Activated naive CD8-positive, alpha-beta T cell treated with anti-CD3 and anti-CD28 coated beads, Interleukin-2, amount 50 U/mL, for 16 hours (primary cell): ENCODE measurements around the gene CRTC1.
"Not testable (repeated sequence)": the region's sequence is repeated elsewhere in the genome, so short reads cannot be mapped to it uniquely, and the experiment has no call there.

Source experiments
- DNase-seq: peaks from one replicate; pipeline ENCODE4 v3.0.0-alpha.2; 2020; ENCODE audit warnings: low read depth, low spot score

CRTC1 gene

DNA sequence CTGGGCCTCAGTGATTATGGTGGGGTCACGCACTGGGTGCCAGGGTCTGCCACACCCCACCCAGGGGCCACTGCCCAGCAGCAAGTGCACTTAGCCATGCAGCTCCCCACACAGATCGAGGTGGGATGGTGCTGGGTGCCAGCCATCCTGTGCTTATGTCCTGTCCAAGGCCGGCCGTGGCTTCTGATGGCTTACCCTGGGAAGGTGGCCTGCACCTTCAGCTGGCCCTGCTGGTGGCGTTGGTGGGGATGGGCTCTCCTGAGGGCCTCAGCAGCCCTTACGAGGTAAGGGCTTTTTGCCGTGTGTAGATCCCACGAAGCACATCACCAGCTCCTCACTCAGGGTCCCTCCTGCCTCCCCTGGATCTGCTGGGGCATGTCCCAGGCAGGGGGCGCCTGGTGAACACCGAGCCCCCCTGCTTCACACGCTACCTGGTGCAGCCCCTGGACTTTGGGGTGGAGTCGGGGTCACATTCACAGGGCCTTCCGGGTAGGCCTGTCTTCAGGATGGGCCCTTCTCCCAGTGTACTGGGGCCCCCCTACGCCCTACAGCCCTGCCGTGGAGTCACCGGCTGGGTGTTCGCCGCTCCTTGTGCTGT lies 46.6 kb downstream of the CRTC1 start:
- DNase-seq = no peak

DNA sequence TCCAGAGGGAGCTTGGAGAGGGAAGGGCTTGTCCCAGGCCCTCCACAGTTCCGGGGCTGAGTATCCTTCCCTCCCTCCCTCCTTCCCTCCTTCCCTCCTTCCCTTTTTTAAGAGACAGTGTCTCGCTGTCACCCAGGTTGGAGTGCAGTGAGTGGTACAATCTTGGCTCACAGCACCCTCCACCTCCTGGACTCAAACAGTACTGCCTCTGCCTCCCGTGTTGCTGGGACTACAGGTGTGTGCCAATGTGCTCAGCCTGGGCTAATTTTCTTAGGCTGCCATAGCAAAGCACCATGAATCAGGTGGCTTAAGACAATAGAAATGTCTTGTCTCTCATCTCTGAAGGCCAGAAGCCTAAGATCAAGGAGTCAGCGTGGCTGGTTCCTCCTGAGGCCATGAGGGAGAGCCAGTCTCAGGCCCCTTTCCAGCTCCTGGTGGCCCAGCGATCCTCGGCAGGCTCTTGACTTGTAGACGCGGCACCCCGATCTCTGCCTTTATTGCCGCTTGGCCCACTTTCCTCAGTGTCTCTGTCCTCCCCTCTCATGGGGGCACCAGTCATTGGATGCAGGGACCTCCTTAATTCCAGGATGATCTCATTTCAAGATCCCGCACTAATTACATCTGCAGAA lies 47.5 kb downstream of the CRTC1 start:
- DNase-seq = no peak

DNA sequence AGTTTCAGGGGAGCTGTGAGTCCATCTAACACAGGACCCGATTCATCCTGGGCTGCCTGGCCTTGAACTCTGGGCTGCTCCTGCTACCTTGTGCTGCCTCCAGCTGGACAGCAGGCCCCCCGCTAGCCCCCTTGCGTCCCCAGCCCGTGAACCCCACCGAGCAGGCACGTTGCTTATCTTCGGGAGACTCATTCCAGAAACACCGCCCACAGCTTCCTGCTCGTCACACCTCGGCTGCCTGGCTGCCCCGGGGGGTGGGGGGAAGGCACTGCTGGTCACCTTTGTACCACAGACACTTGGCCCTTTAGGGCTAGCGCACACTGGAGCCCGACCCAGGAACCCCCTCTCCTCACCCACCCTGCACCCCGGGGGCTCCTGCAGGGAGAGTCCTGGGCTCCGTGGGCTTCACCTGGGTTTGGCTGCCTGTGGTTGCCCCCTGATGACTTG lies 48.1 kb downstream of the CRTC1 start:
- DNase-seq = no peak

DNA sequence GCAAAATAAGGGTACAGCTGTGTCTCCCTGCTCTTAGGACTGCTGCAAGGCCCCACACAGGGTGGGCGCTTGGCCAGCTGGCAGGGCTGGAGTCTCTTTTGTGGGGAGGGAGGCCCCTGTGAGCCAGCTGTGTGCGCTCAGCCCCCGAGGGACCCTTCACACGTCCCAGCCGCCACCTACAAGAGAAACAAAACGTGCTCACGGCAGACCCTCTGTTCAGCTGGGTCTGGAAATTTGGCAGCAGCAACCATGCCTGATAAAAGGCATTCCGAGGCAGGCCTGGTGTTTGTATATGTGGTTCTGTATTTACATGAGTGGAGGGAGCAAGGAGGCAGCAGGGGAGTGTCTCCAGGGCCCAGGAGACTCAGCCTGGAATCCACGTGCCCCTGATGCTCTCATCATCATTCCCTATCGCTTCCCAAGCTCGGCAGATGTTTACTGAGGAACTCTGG lies 49.7 kb downstream of the CRTC1 start:
- no peak for DNase-seq

DNA sequence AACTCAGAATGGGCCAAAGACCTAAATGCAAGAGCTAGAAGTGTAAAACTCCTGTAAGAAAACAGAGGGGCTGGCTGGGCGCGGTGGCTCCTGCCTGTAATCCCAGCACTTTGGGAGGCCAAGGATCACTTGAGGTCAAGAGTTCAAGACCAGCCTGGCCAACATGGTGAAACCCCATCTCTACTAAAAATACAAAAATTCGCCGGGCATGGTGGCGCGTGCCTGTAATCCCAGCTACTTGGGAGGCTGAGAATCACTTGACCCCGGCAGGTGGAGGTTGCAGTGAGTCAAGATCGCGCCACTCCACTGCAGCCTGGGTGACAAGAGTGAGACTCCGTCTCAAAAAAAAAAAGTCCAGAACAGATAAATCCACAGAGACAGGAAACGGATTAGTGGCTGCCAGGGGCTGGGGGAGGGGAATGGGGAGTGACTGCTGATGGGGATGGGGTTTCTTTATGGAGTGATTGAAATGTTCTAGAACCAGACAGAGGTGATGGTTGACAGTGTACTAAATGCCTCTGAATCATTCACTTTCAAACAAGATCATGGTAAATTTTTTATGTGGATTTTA lies 50.4 kb downstream of the CRTC1 start:
- not testable (repeated sequence) for DNase-seq

DNA sequence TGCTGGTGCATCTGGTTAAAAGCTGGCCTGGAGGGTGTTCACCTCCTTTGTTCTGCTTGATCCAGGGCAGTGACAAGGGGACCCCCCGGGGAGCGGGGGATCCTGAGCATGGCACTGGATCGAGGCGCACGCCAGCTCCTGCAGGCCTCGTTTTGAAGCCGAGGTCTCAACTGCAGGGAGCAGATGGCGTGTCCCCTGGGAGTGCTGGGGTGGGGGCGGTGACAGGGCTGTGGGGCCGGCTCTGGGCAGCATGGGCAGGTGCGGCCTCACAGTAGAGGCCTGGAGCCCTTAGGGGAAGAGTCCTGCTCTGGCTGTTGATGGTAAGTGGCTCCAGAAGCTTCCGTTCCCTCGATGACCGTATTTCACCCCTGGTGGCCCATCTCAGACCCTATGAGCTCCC lies 51.8 kb downstream of the CRTC1 start:
- no peak for DNase-seq

DNA sequence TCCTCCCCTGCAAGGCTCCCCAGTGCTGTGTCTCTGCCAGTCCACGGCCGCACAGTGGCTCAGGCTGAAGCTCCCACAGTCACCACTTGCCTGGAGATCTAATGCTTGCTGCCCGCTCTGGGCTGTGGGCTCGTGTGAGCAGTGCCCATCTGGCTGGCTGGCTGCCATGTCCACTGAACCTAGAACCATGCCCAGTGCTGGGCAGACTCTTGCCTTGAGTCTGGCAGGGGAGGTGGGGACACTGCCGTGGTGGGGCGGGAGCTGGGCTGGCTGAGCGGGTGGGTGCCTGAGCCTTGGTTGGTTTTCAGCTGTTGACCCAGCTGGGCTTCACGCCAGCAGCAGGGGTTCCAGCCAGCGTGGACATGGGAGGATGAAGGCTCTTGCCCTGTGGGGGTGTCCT lies 52.3 kb downstream of the CRTC1 start:
- no peak for DNase-seq

DNA sequence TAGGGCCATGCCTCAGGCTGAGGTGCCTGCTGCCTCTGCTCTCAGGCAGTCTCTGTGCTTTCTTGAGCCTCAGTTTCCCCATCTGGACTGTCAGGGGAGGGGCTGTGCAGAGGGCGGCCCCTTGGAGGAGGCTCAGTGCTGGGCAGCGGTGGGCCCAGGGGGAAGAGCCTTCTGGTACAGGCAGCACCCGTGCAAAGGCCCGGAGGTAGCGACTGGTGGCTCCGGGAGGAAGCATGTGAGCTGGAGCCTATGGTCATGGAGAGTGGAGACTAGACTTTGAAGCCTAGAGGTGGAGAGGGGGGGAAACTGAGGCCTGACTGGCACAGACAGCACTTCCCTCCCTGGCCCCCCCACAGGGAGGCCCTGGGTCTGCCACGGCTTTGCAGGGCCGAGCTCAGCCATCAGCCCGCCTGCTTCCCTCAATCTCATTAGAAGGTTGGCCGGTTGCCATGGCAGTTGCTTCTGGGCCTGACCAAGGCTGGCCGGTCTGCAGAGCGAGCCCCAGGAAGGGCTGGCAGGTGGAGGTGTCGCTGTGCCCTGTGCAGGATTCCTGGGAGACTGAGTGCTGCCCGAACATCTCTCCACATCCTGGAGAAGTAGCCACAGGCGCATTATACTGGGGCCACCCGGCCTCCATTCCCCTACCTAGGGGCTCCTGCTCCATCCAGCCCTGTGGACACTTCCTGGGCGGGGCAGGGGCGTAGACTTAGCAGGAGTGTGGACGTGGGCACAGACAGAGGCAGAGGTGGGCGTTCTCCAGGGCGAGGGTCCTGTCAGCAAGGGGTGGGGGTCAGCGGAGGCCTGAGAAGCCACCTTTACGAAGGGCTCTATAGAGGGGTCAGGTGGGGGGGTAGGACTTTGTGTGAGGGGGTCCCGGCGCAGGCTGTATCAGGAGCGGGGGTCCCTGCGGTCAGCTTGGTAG lies 53.2 kb downstream of the CRTC1 start:
- no peak for DNase-seq

DNA sequence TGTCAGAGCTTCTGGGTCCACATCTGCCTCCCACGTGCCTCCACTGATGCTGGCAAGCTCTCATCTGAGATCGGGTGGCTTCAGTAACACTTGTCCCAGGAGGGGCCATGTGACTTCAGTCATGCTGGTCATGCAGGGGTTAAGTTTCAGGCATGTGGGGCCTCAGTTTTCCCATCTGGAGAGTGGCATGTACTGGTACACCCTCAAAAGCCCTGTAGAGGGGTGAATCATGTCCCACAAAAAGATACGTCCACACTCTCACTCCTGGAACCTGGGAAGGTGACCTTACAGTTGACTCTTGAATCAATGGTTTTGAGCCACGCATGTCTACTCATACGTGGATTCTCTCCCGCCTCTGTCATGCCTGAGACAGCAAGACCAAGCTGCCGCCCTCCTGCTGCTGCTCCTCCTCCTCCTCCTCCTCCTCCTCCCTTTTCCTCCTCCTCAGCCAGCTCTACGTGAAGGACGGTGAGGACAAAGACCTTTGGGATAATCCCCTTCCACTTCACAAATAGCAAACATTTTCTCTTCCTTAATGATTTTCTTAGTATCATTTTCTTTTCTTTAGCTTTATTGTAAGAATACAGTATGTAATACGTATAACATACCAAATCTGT lies 54.0 kb downstream of the CRTC1 start:
- no peak for DNase-seq

DNA sequence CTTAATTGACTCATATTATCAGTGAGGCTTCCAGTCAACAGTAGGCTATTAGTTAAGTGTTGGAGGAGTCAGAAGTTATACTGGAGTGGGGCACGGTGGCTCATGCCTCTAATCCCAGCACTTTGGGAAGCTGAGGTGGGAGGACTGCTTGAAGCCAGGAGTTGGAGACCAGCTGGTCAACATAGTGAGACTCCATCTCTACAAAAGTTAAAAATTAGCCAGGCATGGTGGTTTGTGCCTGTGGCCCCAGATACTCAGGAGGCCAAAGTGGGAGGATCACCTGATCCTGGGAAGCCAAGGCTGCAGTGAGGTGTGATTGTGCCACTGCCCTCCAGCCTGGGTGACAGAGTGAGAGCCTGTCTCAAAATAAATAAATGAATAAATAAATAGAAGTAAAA lies 54.5 kb downstream of the CRTC1 start:
- DNase-seq = no peak

DNA sequence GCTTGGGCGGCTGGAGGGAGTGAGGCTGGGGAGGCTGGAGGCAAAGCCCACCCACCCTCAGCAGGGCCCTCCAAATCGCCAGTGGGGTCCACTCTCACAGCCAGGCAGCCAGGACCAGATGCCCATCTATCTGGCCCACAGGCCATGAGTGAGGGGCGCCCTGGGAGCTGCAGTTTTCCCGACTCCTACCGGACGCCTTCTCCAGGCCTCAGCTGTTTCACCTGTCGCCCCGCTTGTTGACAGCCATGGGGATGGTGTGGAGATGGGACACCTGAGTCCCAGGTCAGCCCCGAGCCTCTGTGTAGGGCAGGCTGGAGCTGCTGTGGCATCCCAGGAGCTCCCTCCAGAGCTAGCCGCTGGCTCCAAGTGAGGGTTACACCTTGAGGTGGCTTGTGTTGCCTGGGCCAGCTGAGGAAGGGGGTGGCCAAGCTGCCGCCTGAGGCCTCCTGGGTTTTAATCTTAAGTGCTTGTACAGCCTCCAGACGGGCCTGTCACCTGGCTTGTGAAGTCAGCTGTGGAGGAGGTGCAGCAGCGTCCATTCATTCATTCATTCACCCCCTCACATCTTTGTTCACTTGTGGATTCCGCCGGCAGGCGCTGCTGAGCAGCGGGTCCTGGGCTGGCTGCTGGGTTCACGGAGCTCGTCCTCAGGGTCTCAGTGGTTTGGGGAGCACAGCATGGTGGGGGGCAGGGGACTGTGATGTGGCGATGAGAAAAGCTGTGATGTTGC lies 55.6 kb downstream of the CRTC1 start:
- no peak for DNase-seq

DNA sequence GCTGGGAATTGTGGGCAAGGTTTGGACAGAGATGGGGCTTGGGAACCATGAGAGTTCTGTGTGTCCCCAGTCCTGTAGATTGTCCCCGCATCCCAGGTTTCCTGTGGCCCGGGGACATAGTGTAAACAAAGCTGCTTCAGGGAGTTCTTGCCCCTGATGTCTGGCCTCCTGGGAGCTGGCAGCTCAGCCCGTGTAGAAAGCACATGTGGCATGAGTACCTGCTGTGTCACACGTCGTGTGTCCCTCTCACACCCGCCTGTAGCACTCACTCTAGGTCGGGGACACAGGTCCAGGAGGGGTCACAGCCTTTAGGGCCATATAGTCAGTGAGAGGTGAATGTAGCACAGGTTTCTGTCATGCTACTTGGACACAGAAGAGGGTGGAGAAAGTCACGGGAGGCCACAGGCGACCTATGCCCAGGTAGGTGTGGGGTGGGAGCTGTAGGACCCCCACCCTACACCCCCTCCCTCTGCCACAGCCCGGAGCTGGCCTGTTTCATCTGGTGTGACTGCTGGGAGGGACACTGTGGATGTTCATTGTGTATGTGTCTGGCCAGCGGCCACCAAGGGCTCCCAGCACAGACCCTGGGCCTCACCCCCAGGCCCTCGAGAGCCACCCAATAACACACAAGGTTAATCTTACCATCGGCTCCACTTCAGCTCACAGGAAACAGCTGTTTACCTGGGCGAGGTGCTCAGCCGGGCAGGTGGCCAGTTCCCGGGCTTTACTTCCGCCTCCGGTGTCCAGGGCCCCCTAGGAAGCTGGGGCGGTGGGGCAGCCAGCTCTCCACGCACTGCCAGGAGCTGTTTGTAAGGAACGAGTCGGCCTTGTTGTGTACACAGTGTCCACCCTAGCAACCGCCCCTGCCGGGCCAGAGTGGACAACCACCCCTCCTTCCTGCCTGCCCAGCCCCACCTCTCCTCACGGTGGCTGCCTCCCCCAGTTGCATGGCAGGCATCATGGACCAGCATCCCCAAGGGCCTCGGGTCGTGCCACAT lies 57.9 kb downstream of the CRTC1 start:
- no peak for DNase-seq

DNA sequence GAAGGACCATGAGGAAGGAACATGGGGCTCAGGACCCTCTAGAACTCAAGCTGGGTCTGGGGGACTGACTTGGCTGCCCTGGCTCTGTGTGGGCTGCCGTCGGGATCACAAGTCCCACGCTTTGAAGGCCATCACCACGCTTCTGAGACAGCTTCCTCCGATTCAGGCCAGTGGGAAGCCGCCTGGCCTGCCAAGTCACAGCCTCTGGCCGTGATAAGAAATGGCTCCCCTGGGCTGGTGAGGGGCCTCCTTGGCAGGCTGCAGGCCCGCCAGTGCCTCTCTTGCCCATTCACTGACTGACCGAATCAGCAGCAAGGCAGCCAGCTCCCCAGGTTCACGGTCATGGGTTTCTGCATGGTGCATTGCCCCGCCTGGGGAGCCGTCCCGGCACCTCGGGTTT lies 58.8 kb downstream of the CRTC1 start:
- no peak for DNase-seq

DNA sequence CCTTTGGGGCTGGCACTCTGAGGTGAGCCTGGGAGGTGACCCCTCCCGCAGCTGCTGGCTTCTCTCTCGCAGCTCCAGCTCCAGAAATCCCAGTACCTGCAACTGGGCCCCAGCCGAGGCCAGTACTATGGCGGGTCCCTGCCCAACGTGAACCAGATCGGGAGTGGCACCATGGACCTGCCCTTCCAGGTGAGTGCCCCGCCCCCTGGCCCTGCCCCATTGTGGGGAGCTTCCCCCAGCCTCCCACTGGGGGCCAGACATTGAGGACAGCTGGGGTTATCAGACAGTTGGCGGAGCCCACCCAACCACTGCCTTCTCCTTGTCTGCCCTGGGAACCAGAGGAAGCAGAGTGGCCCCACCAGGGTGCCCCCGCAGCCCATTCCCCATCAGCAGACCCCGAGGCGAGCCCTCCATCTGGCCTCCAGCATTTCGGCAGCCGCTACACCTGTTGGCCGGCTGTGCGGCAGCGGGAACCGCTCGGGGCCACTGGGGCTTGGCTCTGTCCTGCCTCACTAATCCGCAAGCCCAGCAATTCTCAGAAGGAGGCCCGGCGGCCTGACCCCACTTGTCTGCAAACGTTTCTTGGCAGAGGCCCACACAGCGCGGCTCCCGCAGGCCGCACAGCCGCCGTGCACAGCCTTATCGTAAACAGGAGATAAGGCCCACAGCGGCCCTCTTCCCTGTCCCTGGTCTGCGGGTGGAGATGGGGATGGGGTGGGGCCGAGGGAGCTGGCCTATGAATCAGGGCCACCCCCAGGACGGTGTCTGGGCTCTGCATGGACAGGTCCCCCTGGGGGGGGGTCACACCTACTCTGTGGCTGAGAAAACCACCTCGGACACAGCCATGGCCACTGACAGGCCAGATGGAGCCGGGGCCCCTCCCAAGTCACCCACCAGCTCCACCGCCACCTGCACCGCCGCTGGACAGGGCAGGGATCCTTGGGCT lies 59.6 kb downstream of the CRTC1 start:
- DNase-seq = no peak

DNA sequence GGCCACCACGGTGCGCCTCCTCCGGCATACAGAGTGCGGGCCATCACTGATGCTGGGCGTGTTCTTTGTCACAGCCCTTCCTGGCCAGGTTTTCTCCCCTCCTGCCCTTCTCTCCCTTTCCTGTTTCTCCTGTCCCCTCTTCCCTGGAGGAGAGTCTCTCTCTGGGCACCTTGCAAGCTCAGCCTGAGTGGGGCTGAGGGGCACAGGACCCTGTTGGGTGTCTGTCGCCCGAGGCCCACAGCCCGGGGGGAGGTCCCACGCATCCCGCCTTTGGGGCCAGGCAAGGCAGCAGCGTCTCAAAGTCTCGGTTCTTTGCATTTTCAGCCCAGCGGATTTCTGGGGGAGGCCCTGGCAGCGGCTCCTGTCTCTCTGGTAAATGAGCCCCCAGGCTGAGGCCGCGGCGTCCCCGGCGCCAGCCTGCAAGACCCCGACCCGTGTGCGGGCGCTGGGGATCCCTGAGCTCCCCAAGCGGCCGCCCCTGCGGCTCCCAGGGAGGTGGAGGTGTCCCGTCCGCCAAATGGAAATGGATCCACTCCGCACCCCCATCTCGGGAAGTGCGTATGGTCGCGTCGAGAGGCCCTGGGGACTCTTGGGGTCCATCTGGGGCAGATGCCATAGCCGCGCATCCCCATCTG lies 60.4 kb downstream of the CRTC1 start:
- no peak for DNase-seq

DNA sequence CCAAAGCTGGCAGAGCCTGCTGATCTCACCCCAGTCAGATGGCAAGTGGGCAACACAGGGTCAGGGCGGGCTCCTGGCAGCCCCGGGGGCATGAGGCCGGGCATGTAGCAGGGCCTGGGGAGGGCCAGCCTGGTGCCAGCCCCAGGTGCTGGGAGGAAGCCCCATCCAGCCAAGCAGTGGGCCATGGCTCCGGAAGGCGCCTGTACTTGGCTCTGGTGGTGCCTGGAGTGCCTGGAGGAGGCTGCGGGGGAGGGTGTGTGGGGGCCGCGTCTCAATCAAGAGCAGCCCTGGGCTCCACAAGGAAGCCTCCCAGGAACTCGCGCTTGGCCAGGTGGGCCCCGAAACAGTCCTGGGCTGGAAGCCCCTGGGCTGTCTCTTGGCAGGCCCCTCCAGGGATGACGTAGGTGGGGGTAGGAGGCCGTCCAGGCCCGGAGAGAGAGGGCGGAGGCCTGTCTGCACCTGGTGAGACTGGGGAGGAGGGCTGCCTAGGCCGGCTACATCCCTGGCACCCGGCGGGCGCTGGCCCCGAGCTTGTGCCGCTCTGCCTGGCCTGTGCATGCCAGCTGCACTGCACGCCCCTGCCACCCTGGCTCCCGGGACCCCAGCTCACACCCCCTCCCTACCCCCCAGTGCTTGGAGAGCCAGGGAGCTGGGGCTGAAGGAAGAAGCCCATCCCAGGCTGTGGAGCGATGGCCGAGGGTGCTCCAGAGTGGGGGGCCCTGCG lies 61.7 kb downstream of the CRTC1 start:
- DNase-seq = no peak

DNA sequence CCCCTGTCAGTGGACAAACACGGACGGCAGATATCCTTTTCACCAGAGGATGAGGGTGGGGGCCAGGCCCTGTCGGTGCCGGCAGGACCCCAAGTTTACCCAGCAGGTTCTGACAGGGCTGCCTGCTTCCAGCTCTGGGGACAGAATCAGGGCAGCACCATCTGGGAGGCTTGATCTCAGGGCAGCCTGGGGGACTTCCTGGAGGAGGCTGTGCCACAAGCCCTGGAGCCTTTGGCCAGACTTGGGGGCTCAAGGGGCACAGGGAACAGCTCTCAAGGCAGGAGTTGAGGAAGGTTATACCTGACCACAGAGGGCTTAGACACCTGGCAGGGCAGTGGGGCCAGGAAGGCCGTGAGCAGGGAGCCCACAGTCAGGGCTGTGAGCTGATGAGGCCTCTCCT lies 62.5 kb downstream of the CRTC1 start:
- DNase-seq = no peak
